NB4 (cell line): ENCODE measurements around the gene AASS.
"Not testable (repeated sequence)": the region's sequence is repeated elsewhere in the genome, so short reads cannot be mapped to it uniquely, and the experiment has no call there.

ENCODE experiments used
- DNase-seq: peaks from one replicate; pipeline ENCODE4 v3.0.0; 2010; ENCODE audit warnings: low read depth
- H3K4me3 ChIP-seq: one replicate; pipeline ENCODE4 v1.5.1; 2011; ENCODE audit warnings: mild to moderate bottlenecking, low read depth, low read length, moderate library complexity
- CTCF ChIP-seq: IDR thresholded peaks from one replicate; pipeline ENCODE4 v1.5.1; 2012; ENCODE audit warnings: low read depth, low read length
- MAX ChIP-seq: IDR thresholded peaks from 2 replicates; pipeline ENCODE4 v1.6.1; 2011; ENCODE audit warnings: low read depth, low read length
- MYC ChIP-seq: IDR thresholded peaks from 2 replicates; pipeline ENCODE4 v1.6.1; 2011; ENCODE audit warnings: low read depth, low read length
- POLR2A ChIP-seq: IDR thresholded peaks from 2 replicates; pipeline ENCODE4 v1.6.1; 2011; ENCODE audit warnings: mild to moderate bottlenecking; ENCODE audit not compliant: insufficient read length; ENCODE audit errors: extremely low read depth

Gene AASS

GRCh38 chr7:122135275-122135674, 8.8 kb downstream of the AASS start:
- no peak overlapping the region for H3K4me3 ChIP-seq
- DNase-seq = no peak
- TF ChIP-seq CTCF (no peak), MYC (no peak), POLR2A (no peak), MAX (no peak)

GRCh38 chr7:122134793-122135192, 9.3 kb downstream of the AASS start:
- H3K4me3 ChIP-seq, DNase-seq: not testable (repeated sequence)

- DNase-seq = no peak
- H3K4me3 ChIP-seq = no peak overlapping the region
- no peak for TF ChIP-seq MYC
- no peak for TF ChIP-seq MAX
- TF ChIP-seq CTCF = no peak
- TF ChIP-seq POLR2A = no peak
These were observed 10.6 kb downstream of the AASS start for GRCh38 chr7:122133477-122133876.

GRCh38 chr7:122132341-122132740, 11.7 kb downstream of the AASS start:
- TF ChIP-seq MYC = no peak
- TF ChIP-seq MAX = no peak
- TF ChIP-seq CTCF = no peak
- no peak for TF ChIP-seq POLR2A
- no peak for DNase-seq
- H3K4me3 ChIP-seq = no peak overlapping the region

GRCh38 chr7:122123746-122124145, 20.3 kb downstream of the AASS start:
- TF ChIP-seq MAX (no peak), MYC (no peak), POLR2A (no peak), CTCF (no peak)
- no peak for DNase-seq
- H3K4me3 ChIP-seq = no peak overlapping the region

- no peak for DNase-seq
- TF ChIP-seq POLR2A (no peak), CTCF (no peak), MYC (no peak), MAX (no peak)
- H3K4me3 ChIP-seq = no peak overlapping the region
These were observed 25.3 kb downstream of the AASS start for GRCh38 chr7:122118757-122119156.
